DOHH2 (cell line): Measurements from ENCODE around the gene CALML3.

Source experiments
- H3F3A ChIP-seq: fragments of 200-600 bp; sonication (generic), shearing (Covaris generic); 2 replicates; pipeline ENCODE4 v1.6.0; 2016; ENCODE audit warnings: antibody characterized with exemption, mild to moderate bottlenecking; ENCODE audit not compliant: control insufficient read depth, insufficient read depth
- H3K27ac ChIP-seq: fragments of 200-600 bp; sonication (generic); 2 replicates; pipeline ENCODE4 v1.5.1; 2014; ENCODE audit warnings: low read depth, mild to moderate bottlenecking, low read length, moderate library complexity
- H3K27me3 ChIP-seq: fragments of 200-600 bp; sonication (generic); 2 replicates; pipeline ENCODE4 v1.6.1; 2014; ENCODE audit warnings: mild to moderate bottlenecking, low read length, mixed read lengths; ENCODE audit not compliant: control insufficient read depth
- H3K36me3 ChIP-seq: fragments of 200-600 bp; sonication (generic); 2 replicates; pipeline ENCODE4 v1.6.1; 2014; ENCODE audit warnings: mild to moderate bottlenecking, low read length, moderate library complexity, mixed read lengths; ENCODE audit not compliant: control insufficient read depth
- H3K4me1 ChIP-seq: fragments of 200-600 bp; sonication (generic); 2 replicates; pipeline ENCODE4 v1.6.1; 2014; ENCODE audit warnings: mild to moderate bottlenecking, low read length, mixed read lengths; ENCODE audit not compliant: control insufficient read depth
- H3K4me2 ChIP-seq: fragments of 200-600 bp; sonication (generic); 2 replicates; pipeline ENCODE4 v1.6.0; 2014; ENCODE audit warnings: mild to moderate bottlenecking, low read length, moderate library complexity
- H3K4me3 ChIP-seq: fragments of 200-600 bp; sonication (generic); 2 replicates; pipeline ENCODE4 v1.5.1; 2014; ENCODE audit warnings: mild to moderate bottlenecking, low read length, mixed read lengths
- H3K79me2 ChIP-seq: fragments of 200-600 bp; sonication (generic); 2 replicates; pipeline ENCODE4 v1.6.1; 2014; ENCODE audit warnings: mild to moderate bottlenecking, low read length, mixed read lengths; ENCODE audit not compliant: control insufficient read depth
- H3K9me2 ChIP-seq: fragments of 200-600 bp; sonication (generic); replicated peaks from 2 replicates; pipeline ENCODE4 v1.6.1; 2014; ENCODE audit warnings: mild to moderate bottlenecking, low read length, mixed read lengths; ENCODE audit not compliant: control insufficient read depth
- H3K9me3 ChIP-seq: fragments of 200-600 bp; sonication (generic); 2 replicates; pipeline ENCODE4 v1.6.1; 2014; ENCODE audit warnings: antibody characterized with exemption, low read length, mixed read lengths; ENCODE audit not compliant: control insufficient read depth, insufficient read depth
- H4K20me1 ChIP-seq: fragments of 200-600 bp; sonication (generic); 2 replicates; pipeline ENCODE4 v1.6.0; 2014; ENCODE audit warnings: low read depth, mild to moderate bottlenecking, antibody characterized with exemption, low read length, moderate library complexity; ENCODE audit not compliant: control insufficient read depth, insufficient read depth
- CTCF ChIP-seq: fragments of 200-600 bp; sonication (generic); IDR thresholded peaks from one replicate; pipeline ENCODE4 v1.5.1; 2014; ENCODE audit warnings: antibody characterized with exemption, mild to moderate bottlenecking, low read depth, low read length; ENCODE audit not compliant: poor library complexity, severe bottlenecking
- EZH2phosphoT487 ChIP-seq: fragments of 200-600 bp; sonication (generic); IDR thresholded peaks from 2 replicates; pipeline ENCODE4 v1.6.1; 2017; ENCODE audit warnings: borderline replicate concordance, mild to moderate bottlenecking, antibody characterized with exemption, low read length, moderate library complexity, mixed read lengths

The CALML3 gene

GRCh38 chr10:5484205-5484604 lies 40.6 kb upstream of the CALML3 start:
- H3K4me2 ChIP-seq, result no peak overlapping the region
- H3K9me3 ChIP-seq, result no peaks in the 10 kb centered on the region
- no peaks in the 10 kb centered on the region for H3K9me2 ChIP-seq
- no peaks in the 10 kb centered on the region for H3K36me3 ChIP-seq
- no peaks in the 10 kb centered on the region for H3F3A ChIP-seq
- TF ChIP-seq CTCF (no peak), EZH2phosphoT487 (no peak)
- H3K27me3 ChIP-seq, result no peaks in the 10 kb centered on the region
- H3K4me3 ChIP-seq, result no peak overlapping the region
- peaks cover 22% of the 10 kb centered on the region for H3K4me1 ChIP-seq
- H3K79me2 ChIP-seq, result no peaks in the 10 kb centered on the region
- H4K20me1 ChIP-seq, result no peaks in the 10 kb centered on the region
- H3K27ac ChIP-seq, result no peak overlapping the region

GRCh38 chr10:5485290-5485689 lies 39.5 kb upstream of the CALML3 start:
- H3F3A ChIP-seq, result no peaks in the 10 kb centered on the region
- no peaks in the 10 kb centered on the region for H3K27me3 ChIP-seq
- no peaks in the 10 kb centered on the region for H3K9me2 ChIP-seq
- no peaks in the 10 kb centered on the region for H3K36me3 ChIP-seq
- no peak overlapping the region for H3K4me3 ChIP-seq
- no peak overlapping the region for H3K4me2 ChIP-seq
- H3K4me1 ChIP-seq, result peaks cover 16% of the 10 kb centered on the region
- H3K79me2 ChIP-seq, result no peaks in the 10 kb centered on the region
- no peaks in the 10 kb centered on the region for H3K9me3 ChIP-seq
- no peaks in the 10 kb centered on the region for H4K20me1 ChIP-seq
- TF ChIP-seq EZH2phosphoT487 (no peak), CTCF (no peak)
- H3K27ac ChIP-seq, result no peak overlapping the region

- H3K27me3 ChIP-seq, result no peaks in the 10 kb centered on the region; the same call in 1 of the 2 replicates
- no peaks in the 10 kb centered on the region for H3K9me2 ChIP-seq
- no peaks in the 10 kb centered on the region for H3K36me3 ChIP-seq
- H3K4me1 ChIP-seq, result peaks cover 23% of the 10 kb centered on the region
- no peak for TF ChIP-seq EZH2phosphoT487
- TF ChIP-seq CTCF, result no peak
- H3K4me2 ChIP-seq, result peak overlapping the region; percentile 69
- no peaks in the 10 kb centered on the region for H3K9me3 ChIP-seq
- H4K20me1 ChIP-seq, result no peaks in the 10 kb centered on the region
- H3K27ac ChIP-seq, result no peak overlapping the region
- no peak overlapping the region for H3K4me3 ChIP-seq
- no peaks in the 10 kb centered on the region for H3F3A ChIP-seq
- no peaks in the 10 kb centered on the region for H3K79me2 ChIP-seq
These were observed 38.6 kb upstream of the CALML3 start for GRCh38 chr10:5485948-5486852.
